ENCODE measurements around the gene KIF1B. TPM values are rescaled to one million over a fixed set of nuclear protein-coding genes. Genes with fewer than 3 reads are reported as not detected.

The KIF1B gene
- total RNA-seq, 4 donors from 2014 or later, result 63.1 to 83.8 (median 71.2) TPM

DNA sequence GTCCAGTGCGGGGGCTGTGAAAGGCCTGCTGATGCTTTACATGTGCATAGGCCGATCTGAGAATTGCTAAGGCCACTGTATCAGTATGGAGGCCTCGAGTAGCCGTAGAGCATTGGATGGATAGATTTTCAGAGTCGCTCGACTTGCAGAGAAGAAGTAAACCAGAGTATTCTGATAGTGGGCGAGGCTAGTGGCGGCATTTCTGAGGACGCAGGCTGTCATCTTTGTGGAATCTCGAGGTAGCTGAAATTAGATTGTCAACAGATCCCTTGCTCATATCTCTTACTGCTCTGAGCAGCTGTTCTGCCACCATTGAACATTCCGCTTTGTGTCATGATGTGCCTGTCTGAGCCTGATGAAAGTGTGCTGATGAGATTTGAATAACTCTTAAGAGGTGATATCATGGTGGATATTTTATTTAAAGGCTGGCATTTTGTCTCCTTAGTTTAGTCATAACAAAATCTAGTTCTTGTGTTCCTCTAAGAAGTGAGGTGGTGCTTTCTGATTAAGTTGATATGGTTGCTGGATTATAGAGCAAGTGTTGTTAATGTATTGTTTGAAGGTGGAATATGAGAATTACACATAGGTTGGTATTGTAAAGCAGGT is 1.5 kb downstream of the KIF1B start:
- 2 to 3% methylated on average over 7 to 11 of the region's 11 CpGs for WGBS, 2 donors (ENCODE audit: low coverage in 1 of 2)
- no peak for TF ChIP-seq POLR2A (IDR thresholded peaks at IDR 0.05)
- TF ChIP-seq EP300 (IDR thresholded peaks at IDR 0.05), result no peak
- no peak for TF ChIP-seq CTCF (IDR thresholded peaks at IDR 0.05)
- no peaks in the 10 kb centered on the region for H3K9me3 ChIP-seq

GRCh38 chr1:10212476-10212875 is 2.1 kb downstream of the KIF1B start:
- no peaks in the 10 kb centered on the region for H3K9me3 ChIP-seq
- peak overlapping the region in 1 of 2 donors; percentile 99 for H3K4me3 ChIP-seq
- no peaks in the 10 kb centered on the region for H3K36me3 ChIP-seq
- no CpG with 5 or more reads among the region's 1 CpG for WGBS, 2 donors (ENCODE audit: low coverage in 1 of 2)
- H3K27ac ChIP-seq, result peak overlapping the region; percentile 98 to 100 (median 100)
- no peak for TF ChIP-seq EP300 (IDR thresholded peaks at IDR 0.05)
- TF ChIP-seq CTCF (IDR thresholded peaks at IDR 0.05), result no peak
- H3K4me1 ChIP-seq, result peaks cover 6 to 66% (median 29%) of the 10 kb centered on the region in 3 donors
- no peaks in the 10 kb centered on the region for H3K27me3 ChIP-seq
- no peak for ATAC-seq

More for the DNA sequence above, 1.5 kb downstream of the KIF1B start:
- Histone ChIP-seq H3K36me3 (no peaks in the 10 kb centered on the region), H3K27me3 (no peaks in the 10 kb centered on the region), H3K4me1 (peaks cover 6 to 61% (median 23%) of the 10 kb centered on the region in 3 donors), H3K27ac (peak overlapping the region; percentile 98 to 100 (median 100)), H3K4me3 (peak overlapping the region; percentile 85 to 99)
- ATAC-seq, result no peak

- 25 to 42% methylated on average over 2 to 3 of the region's 3 CpGs for WGBS, 2 donors (ENCODE audit: low coverage in 1 of 2)
- H3K4me3 ChIP-seq, result no peak overlapping the region
- no peak for TF ChIP-seq CTCF (IDR thresholded peaks at IDR 0.05)
- H3K27me3 ChIP-seq, result no peaks in the 10 kb centered on the region
- no peaks in the 10 kb centered on the region for H3K36me3 ChIP-seq
- H3K27ac ChIP-seq, result peak overlapping the region; percentile 7 to 100 (median 78)
- peaks cover 10 to 74% (median 35%) of the 10 kb centered on the region in 3 donors for H3K4me1 ChIP-seq
- no peaks in the 10 kb centered on the region for H3K9me3 ChIP-seq
- no peak for ATAC-seq
Observed at GRCh38 chr1:10213186-10213705, 2.9 kb downstream of the KIF1B start.

DNA sequence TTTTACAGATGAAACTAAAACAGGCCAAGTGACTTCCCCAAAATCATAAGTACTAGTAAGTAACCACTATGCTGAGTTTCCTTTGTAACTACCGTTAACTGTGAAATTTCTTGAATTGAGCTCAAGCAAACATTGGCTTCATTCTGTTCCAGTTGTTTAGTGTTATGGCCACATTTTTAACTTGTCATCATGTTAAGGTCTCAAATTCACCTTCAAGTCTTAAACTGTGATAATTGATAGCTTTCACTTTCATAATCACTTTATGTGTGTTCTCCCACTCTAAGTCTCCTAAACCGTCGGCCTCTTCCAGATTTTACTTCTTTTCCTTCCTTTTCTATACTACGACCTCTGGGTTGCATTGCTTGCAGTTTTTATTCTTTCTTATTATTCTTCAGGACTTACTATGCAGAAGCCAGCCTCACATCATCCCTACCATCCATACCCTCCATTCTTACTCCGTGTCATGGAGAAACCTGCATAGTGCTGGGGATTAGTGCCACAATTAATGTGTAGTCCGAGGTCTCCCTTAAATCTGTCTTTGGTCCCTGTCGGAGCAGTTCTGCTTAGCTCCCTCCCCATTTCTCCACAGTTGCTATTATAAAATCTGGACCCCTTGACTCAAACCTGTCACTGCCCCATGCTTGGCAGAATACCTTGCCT is 5.8 kb downstream of the KIF1B start:
- Histone ChIP-seq H3K27ac (peak overlapping the region in 3 of 4 donors; percentile 61 to 67 (median 61)), H3K9me3 (no peaks in the 10 kb centered on the region), H3K27me3 (no peaks in the 10 kb centered on the region), H3K36me3 (no peaks in the 10 kb centered on the region), H3K4me3 (no peak overlapping the region), H3K4me1 (peaks cover 10 to 92% (median 37%) of the 10 kb centered on the region in 3 donors)
- no peak for ATAC-seq
- WGBS, 2 donors (ENCODE audit: low coverage in 1 of 2), result 30 to 50% methylated on average over 7 of the region's 7 CpGs
- TF ChIP-seq POLR2AphosphoS5 (IDR thresholded peaks at IDR 0.05) (no peak), CTCF (IDR thresholded peaks at IDR 0.05) (no peak), EP300 (IDR thresholded peaks at IDR 0.05) (no peak)

Data from gastroesophageal sphincter (tissue), 4 donors.